Body of pancreas (tissue), 4 donors: ENCODE measurements around the gene UGT2B17.

Experiments used
- POLR2A ChIP-seq, 3 donors: fragments of 450-650 bp; IDR thresholded peaks; one replicate each; pipeline ENCODE4 v1.6.1; 2016; ENCODE audit warnings: antibody characterized with exemption in 3 of 3, mild to moderate bottlenecking in 2 of 3
- TF ChIP-seq, protein P1 (sequence below), 7 experiments: fragments of 450-650 bp in 4 of 7; fragments of 200-600 bp in 3 of 7; sonication (generic) in 3 of 7; IDR thresholded peaks; one replicate each; pipeline ENCODE4 v1.5.1; 2016 to 2019; ENCODE audit warnings: antibody characterized with exemption in 7 of 7

DNA sequence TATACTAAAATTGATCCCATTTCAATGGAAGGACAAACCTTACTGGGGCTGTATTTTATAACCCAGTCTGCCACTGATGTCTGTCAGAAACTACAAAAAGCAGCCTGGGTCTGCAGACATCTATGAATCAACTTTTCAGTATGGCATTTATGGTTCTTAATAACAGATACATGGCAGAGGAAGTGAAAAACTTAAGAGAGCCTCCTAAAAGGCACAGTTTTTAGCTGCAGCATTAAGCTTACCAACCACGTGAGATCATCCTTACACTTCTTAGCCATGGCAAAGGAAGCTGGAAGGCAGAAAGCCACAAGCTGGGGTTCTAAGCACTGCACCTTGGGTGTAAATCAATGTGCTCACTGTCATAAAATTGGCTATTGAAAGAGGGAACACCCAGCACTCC lies 16.6 kb upstream of the UGT2B17 start:
- TF ChIP-seq, protein P1, sequence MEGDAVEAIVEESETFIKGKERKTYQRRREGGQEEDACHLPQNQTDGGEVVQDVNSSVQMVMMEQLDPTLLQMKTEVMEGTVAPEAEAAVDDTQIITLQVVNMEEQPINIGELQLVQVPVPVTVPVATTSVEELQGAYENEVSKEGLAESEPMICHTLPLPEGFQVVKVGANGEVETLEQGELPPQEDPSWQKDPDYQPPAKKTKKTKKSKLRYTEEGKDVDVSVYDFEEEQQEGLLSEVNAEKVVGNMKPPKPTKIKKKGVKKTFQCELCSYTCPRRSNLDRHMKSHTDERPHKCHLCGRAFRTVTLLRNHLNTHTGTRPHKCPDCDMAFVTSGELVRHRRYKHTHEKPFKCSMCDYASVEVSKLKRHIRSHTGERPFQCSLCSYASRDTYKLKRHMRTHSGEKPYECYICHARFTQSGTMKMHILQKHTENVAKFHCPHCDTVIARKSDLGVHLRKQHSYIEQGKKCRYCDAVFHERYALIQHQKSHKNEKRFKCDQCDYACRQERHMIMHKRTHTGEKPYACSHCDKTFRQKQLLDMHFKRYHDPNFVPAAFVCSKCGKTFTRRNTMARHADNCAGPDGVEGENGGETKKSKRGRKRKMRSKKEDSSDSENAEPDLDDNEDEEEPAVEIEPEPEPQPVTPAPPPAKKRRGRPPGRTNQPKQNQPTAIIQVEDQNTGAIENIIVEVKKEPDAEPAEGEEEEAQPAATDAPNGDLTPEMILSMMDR (IDR thresholded peaks at IDR 0.05): no peak
- TF ChIP-seq POLR2A (IDR thresholded peaks at IDR 0.05): no peak
